Measurements from ENCODE around the gene FRY. TPM values are rescaled to one million over a fixed set of nuclear protein-coding genes. Genes with fewer than 3 reads are reported as not detected.

FRY gene
- total and polyA plus RNA-seq, 2 donors = 45.9 to 61.4 TPM

DNA sequence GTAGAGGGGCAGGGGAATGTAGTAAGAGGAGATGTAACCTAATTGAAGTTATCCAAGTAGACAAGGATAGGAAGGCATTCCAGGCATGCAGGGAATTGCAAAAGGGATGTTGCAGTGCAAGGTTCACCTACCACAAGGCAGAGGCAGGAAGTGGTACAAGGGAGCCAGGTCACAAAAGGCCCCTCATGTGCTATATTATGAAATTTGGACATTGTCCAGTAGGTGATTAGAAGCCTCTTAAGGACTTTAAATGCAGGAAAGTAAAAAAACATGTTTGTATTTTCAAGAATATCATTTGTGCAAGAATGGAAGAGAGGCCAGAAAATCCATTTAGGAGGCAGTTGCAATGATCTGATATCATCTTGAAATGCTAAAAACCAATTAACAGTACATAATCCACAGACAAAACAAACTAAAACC lies 111.4 kb downstream of the FRY start:
- no peak for DNase-seq (ENCODE audit: extremely low spot score)
- Histone ChIP-seq H3K27ac (ENCODE audit: low read depth) (no peak overlapping the region), H3K4me1 (ENCODE audit: insufficient read depth) (no peaks in the 10 kb centered on the region), H3K4me3 (ENCODE audit: low read depth, low read length) (no peak overlapping the region), H3K36me3 (ENCODE audit: insufficient read depth) (no peaks in the 10 kb centered on the region)

DNA sequence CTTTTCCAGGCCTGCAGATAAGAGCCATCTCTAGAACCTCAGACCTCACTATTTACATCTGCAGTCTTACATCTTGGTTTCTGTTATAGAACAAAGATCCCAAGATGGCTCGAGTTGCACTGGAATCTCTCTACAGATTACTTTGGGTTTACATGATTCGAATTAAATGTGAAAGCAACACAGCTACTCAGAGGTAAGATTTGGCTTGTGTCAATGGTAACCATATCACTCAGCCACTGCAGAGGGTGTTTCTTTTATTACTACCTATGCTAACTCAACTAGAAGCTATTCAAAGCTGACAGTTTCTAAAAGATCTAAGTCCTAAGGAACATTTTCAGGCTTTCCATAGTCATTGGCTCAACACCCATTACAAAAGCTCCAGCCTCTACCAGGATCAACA lies 115.6 kb downstream of the FRY start:
- no peak overlapping the region for H3K27ac ChIP-seq (ENCODE audit: low read depth)
- WGBS = 73% methylated on average over 2 of the region's 2 CpGs

DNA sequence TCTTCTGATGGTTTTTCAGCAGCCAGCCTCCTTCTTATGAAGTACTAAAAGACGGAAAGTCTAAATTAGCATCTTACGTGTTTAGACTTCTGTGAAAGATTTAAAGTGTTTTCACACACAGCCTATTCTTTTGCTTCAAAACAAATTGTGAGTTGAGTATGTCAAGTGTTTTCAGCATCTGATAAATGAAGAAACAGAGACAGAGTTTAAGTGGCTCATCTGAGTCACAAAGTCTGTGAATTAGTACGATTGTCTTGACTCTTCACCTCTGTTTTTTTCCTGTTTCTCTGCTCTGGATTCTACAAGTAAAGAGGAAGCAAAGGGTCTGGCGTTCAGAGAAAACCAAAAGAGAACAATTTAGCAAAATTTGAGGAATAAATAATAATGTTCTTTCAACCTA lies 116.4 kb downstream of the FRY start:
- no peak overlapping the region for H3K27ac ChIP-seq (ENCODE audit: low read depth)
- no peaks in the 10 kb centered on the region for H3K4me1 ChIP-seq (ENCODE audit: insufficient read depth)
- WGBS = 74% methylated on average over 4 of the region's 4 CpGs
- no peak overlapping the region for H3K4me3 ChIP-seq (ENCODE audit: low read depth, low read length)
- DNase-seq (ENCODE audit: extremely low spot score) = no peak
- H3K36me3 ChIP-seq (ENCODE audit: insufficient read depth) = no peaks in the 10 kb centered on the region

More for the DNA sequence above, 115.6 kb downstream of the FRY start:
- Histone ChIP-seq H3K4me3 (ENCODE audit: low read depth, low read length) (no peak overlapping the region), H3K4me1 (ENCODE audit: insufficient read depth) (no peaks in the 10 kb centered on the region), H3K36me3 (ENCODE audit: insufficient read depth) (no peaks in the 10 kb centered on the region)
- no peak for DNase-seq (ENCODE audit: extremely low spot score)

DNA sequence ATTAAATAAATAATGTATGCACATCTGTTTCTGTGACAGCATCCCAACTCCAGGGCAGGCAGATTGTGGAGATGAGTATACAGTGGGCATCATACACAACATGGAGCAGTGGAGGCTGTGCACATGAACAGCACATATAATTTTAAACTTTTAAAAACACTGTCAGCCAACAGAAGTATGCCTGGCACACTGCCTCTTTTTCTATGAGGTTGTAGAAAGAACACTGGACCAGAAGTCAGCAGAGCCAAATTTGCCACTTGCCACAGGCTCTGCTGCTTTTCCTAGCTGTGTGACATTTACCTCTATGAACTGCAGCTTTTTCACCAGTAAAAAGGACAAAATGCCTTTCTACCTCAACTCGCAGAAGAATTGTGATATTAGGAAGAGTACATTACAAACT lies 118.7 kb downstream of the FRY start:
- DNase-seq (ENCODE audit: extremely low spot score) = no peak
- Histone ChIP-seq H3K4me1 (ENCODE audit: insufficient read depth) (no peaks in the 10 kb centered on the region), H3K4me3 (ENCODE audit: low read depth, low read length) (no peak overlapping the region), H3K27ac (ENCODE audit: low read depth) (no peak overlapping the region), H3K36me3 (ENCODE audit: insufficient read depth) (no peaks in the 10 kb centered on the region)
- WGBS = 47% methylated on average over 1 of the region's 1 CpG

DNA sequence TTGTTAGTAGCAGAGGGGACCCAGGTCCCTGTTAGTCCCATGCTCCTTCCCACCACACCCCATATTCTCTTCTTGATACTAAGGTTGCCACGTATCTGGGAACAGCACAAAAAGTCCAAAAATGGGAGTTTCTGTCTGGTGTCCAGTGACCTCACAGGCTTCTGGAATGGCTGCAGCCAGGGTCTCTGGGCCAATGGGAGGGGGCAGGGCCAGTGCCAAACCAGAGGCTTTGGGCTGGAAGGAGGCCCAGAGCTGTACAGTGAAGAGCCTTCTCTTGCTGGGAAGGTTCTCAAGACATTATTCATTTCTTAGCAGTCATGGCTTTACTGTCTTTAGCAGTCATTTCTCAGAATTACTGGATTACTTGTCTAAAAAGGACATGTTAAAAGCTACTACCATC lies 119.2 kb downstream of the FRY start:
- no peak for DNase-seq (ENCODE audit: extremely low spot score)
- no peak overlapping the region for H3K4me3 ChIP-seq (ENCODE audit: low read depth, low read length)
- WGBS = 0% methylated on average over 1 of the region's 1 CpG

DNA sequence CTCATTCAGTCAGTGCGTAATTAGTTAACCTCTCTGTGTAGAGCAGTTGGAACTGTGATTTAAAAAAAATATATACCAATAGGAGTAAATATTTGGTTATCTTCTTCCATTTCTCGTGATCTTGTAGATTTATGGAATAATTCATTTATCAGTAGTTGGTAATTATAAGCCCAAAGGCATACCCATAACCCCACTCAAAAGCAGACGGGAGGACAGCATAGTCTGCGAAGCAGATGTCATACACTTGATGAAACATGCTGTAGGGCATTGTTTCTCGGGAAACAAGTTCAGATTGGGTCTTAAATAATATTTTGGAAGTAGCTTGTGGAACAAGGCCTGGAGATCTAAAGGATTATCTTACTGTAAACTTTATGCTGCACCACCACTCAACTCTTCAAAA lies 119.7 kb downstream of the FRY start:
- Histone ChIP-seq H3K4me1 (ENCODE audit: insufficient read depth) (no peaks in the 10 kb centered on the region), H3K4me3 (ENCODE audit: low read depth, low read length) (no peak overlapping the region), H3K36me3 (ENCODE audit: insufficient read depth) (no peaks in the 10 kb centered on the region), H3K27ac (ENCODE audit: low read depth) (no peak overlapping the region)
- no peak for DNase-seq (ENCODE audit: extremely low spot score)
- WGBS = 64% methylated on average over 5 of the region's 5 CpGs

More for the DNA sequence above, 119.2 kb downstream of the FRY start:
- no peak overlapping the region for H3K27ac ChIP-seq (ENCODE audit: low read depth)
- no peaks in the 10 kb centered on the region for H3K36me3 ChIP-seq (ENCODE audit: insufficient read depth)
- H3K4me1 ChIP-seq (ENCODE audit: insufficient read depth) = no peaks in the 10 kb centered on the region

DNA sequence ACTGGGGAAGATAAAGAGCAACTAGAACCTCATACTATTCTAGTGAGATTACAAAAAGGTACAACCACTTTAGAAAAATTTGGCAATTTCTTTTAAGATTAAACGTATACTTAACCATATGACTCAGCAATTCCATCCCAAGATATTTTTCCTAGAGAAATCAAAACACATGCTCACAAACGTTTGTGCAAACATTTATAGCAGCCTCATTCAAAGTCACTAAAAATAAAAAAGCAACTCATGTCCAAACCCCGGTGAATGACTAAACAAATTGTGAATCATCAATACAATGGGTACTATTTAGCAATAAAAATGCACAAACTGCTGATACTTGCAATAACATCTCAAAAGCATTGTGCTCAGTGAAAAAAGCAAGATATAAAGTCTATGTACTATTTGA lies 121.5 kb downstream of the FRY start:
- Histone ChIP-seq H3K27ac (ENCODE audit: low read depth) (no peak overlapping the region), H3K4me3 (ENCODE audit: low read depth, low read length) (no peak overlapping the region), H3K36me3 (ENCODE audit: insufficient read depth) (no peaks in the 10 kb centered on the region), H3K4me1 (ENCODE audit: insufficient read depth) (no peaks in the 10 kb centered on the region)
- no peak for DNase-seq (ENCODE audit: extremely low spot score)
- 43% methylated on average over 3 of the region's 3 CpGs for WGBS

DNA sequence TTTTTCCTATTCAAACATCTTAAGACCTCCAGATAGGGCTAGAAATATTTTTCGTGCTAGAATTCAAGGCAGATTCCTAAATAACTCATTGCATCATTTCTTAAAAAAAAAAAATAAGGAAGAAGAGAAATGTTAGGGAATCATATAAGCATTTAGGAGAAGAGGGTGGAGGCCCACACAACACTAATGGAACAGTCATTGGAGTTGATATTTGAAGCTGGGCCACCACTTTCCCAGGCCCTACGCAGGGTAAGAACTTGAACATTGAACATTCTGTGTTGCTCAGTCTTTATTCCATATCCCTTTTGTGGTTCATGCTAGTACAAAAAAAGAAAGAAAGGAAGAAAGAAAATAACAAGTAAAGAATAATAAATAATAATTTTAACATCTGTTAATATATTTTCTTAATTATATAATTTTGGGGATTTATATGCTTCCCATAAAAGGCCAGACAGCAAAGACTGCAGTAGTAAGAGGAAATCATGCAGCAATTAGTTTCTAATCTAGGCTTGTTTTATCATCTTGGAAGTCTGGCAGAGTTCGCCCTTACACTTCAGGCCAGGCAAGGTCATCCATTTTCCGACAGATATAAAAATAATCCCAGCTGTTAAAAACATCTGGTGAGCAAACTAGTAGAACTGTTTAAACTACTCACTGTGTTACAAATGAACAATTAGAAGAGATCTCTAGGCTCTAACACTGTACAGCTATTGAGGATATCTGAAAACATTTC lies 127.7 kb downstream of the FRY start:
- no peaks in the 10 kb centered on the region for H3K36me3 ChIP-seq (ENCODE audit: insufficient read depth)

DNA sequence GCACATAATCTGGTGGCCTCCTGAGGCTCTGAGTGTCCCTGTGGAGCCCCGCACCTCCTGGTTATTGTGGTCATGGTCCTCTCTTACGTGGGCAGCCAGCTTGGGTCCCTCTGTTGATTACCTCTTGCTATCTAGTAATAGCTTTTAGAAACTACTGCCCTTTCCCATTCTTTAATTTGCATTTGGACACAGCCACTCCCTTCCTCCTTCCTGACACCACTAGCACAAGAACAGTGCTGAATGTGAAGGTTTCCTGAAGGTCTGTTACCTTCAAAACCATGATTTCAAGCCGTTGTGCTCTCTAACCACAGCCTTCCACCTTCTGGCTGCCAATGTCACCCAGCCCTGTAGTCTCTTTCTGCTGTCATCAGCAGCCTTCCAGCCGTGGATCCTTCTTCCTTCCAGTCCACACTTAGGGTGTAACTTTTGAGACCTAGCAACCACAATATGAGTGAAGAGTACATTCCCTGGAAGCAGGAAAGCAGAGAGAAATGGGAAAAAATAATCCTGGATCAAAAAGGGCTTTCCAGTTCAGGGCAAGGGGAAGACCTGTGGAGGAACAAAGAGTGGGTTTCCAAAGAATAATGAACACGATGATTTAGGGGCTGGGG lies 130.9 kb downstream of the FRY start:
- no peak overlapping the region for H3K4me3 ChIP-seq (ENCODE audit: low read depth, low read length)
- no peak overlapping the region for H3K27ac ChIP-seq (ENCODE audit: low read depth)
- DNase-seq (ENCODE audit: extremely low spot score) = no peak
- H3K4me1 ChIP-seq (ENCODE audit: insufficient read depth) = no peaks in the 10 kb centered on the region
- no peaks in the 10 kb centered on the region for H3K36me3 ChIP-seq (ENCODE audit: insufficient read depth)
- WGBS = 88% methylated on average over 5 of the region's 5 CpGs

More for the DNA sequence above, 127.7 kb downstream of the FRY start:
- 35% methylated on average over 4 of the region's 4 CpGs for WGBS
- Histone ChIP-seq H3K27ac (ENCODE audit: low read depth) (no peak overlapping the region), H3K4me1 (ENCODE audit: insufficient read depth) (no peaks in the 10 kb centered on the region), H3K4me3 (ENCODE audit: low read depth, low read length) (no peak overlapping the region)
- no peak for DNase-seq (ENCODE audit: extremely low spot score)

DNA sequence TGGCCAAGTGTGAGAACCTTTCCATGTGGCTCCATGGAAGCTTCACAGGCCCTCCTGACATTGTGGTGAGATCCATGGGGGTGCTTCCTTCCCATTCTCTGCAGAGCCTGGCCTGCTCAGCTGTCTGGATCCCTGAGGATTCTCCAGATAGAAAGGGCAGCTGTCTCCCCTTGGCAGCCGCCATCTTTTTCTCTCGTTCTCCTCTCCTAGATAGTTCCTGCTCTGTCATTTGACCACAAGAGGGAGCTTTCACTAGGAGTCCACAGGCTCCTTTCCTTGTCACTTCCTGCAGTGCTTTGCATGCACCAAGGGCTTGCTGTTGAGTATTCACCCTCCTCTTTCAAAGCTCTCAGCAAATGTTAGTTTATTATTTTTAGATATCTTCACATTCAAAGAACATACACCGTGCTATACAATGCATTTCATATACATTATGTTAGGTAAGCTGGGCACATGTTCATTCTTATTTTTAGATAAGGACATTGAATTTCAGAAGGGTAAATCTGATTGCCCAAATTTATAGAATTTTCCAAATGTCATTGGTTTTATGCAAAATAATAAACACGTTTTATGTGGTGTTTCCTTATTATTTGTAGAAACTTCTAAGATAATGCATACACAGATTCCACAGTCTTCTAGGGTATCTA lies 133.2 kb downstream of the FRY start:
- Histone ChIP-seq H3K27ac (ENCODE audit: low read depth) (no peak overlapping the region), H3K4me1 (ENCODE audit: insufficient read depth) (no peaks in the 10 kb centered on the region), H3K4me3 (ENCODE audit: low read depth, low read length) (no peak overlapping the region), H3K36me3 (ENCODE audit: insufficient read depth) (no peaks in the 10 kb centered on the region)
- no peak for DNase-seq (ENCODE audit: extremely low spot score)
- 76% methylated on average over 4 of the region's 4 CpGs for WGBS

DNA sequence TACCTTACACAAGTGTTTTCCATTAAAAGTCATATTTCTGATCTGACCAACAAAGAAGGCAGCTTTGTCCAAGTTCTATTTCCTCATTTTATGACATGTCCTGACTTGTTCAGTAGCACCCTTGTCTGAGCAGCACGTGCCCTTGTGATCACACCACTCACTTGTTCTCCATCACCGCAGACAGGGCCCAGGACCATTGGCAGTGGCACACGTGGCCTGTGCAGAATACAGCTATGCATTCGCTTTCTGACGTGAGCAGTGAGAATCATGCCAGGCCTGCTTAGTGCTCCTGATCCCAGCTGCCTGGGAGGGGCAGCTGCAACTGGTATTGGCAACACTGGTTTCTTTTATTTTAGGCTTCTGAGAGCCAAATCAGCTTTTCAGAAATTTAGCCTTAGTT lies 134.2 kb downstream of the FRY start:
- DNase-seq (ENCODE audit: extremely low spot score) = no peak
- Histone ChIP-seq H3K36me3 (ENCODE audit: insufficient read depth) (no peaks in the 10 kb centered on the region), H3K4me1 (ENCODE audit: insufficient read depth) (no peaks in the 10 kb centered on the region), H3K27ac (ENCODE audit: low read depth) (no peak overlapping the region), H3K4me3 (ENCODE audit: low read depth, low read length) (no peak overlapping the region)
- WGBS = 45% methylated on average over 5 of the region's 5 CpGs

DNA sequence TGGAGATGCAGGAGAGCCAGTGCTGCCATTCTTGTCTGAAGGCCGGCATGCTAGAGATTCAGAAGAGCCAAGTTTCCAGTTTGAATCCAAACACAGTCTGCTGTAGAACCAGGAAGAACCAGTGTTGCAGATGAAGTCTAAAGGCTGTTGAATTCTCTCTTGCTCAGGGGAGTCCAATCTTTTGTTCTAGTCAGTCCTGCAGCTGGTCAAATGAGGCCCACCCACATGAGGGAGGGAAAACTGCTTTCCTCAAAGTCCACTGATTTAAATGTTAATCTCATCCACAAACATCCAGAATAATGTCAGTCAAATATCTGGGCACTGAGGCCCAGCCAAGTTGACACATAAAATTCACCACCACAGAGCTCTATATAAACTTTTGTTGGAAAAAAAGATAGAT lies 136.6 kb downstream of the FRY start:
- H3K36me3 ChIP-seq (ENCODE audit: insufficient read depth) = no peaks in the 10 kb centered on the region
- H3K4me3 ChIP-seq (ENCODE audit: low read depth, low read length) = no peak overlapping the region
- H3K4me1 ChIP-seq (ENCODE audit: insufficient read depth) = no peaks in the 10 kb centered on the region
- WGBS = 38% methylated on average over 1 of the region's 1 CpG
- H3K27ac ChIP-seq (ENCODE audit: low read depth) = no peak overlapping the region
- DNase-seq (ENCODE audit: extremely low spot score) = no peak

DNA sequence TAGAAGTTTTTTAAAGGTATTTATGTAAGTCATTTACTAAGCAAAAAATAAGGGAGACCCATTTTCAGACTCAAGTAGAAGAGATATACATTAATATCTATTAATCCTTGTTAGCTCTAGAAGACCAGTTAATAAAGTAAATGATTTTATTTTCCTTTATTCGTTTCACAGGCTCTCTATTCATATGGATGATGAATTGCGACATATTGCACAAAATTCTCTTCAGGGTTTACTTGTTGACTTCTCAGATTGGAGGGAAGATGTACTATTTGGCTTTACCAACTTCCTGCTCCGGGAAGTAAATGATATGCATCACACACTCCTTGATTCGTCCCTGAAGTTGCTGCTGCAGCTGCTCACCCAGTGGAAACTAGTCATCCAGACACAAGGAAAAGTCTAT lies 139.3 kb downstream of the FRY start:
- Histone ChIP-seq H3K36me3 (ENCODE audit: insufficient read depth) (no peaks in the 10 kb centered on the region), H3K4me1 (ENCODE audit: insufficient read depth) (no peaks in the 10 kb centered on the region), H3K4me3 (ENCODE audit: low read depth, low read length) (no peak overlapping the region), H3K27ac (ENCODE audit: low read depth) (no peak overlapping the region)
- WGBS = 94% methylated on average over 4 of the region's 4 CpGs
- DNase-seq (ENCODE audit: extremely low spot score) = no peak

DNA sequence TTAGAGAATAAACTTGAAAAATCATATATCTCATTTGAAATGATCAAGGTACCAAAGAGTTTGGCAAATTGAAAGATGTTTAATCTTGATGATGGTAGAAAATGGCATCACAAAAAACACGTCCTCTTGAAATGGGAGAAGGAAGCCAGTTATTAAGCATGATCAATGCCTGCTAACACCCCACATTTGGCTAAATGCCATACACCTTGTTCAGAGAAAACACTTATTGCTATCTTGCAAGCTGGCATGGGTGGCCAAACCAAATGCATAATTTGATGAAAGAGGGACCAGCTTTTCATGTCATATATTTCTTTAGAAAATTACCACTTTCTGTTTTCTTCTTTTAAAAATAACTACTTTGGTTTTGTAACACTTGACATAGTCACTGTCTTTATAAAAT lies 142.3 kb downstream of the FRY start:
- no peak for DNase-seq (ENCODE audit: extremely low spot score)
- Histone ChIP-seq H3K4me3 (ENCODE audit: low read depth, low read length) (no peak overlapping the region), H3K36me3 (ENCODE audit: insufficient read depth) (no peaks in the 10 kb centered on the region), H3K27ac (ENCODE audit: low read depth) (no peak overlapping the region), H3K4me1 (ENCODE audit: insufficient read depth) (no peaks in the 10 kb centered on the region)
- 92% methylated on average over 1 of the region's 1 CpG for WGBS
